HCT116 (cell line): ENCODE results near the gene ZNF534.

Experiments used
- CEBPB ChIP-seq: IDR thresholded peaks from 2 replicates; pipeline ENCODE4 v1.6.1; 2012; ENCODE audit warnings: low read depth
- EZH2phosphoT487 ChIP-seq: fragments of 200-600 bp; IDR thresholded peaks from 2 replicates; pipeline ENCODE4 v1.6.1; 2018; ENCODE audit warnings: antibody characterized with exemption, borderline replicate concordance
- POLR2A ChIP-seq: IDR thresholded peaks from 2 replicates; pipeline ENCODE4 v1.7.0; 2011; ENCODE audit warnings: borderline replicate concordance; ENCODE audit not compliant: insufficient read depth, insufficient read length; ENCODE audit errors: extremely low read depth
- RAD21 ChIP-seq: IDR thresholded peaks from 2 replicates; pipeline ENCODE4 v1.6.1; 2012; ENCODE audit warnings: low read depth, mild to moderate bottlenecking
- TF ChIP-seq, protein P1 (sequence below), 3 experiments: fragments of 200-600 bp in 1 of 3; sonication (generic) in 1 of 3; IDR thresholded peaks in 2 of 3; conservative IDR thresholded peaks in 1 of 3; 2 replicates each; pipeline ENCODE4 v1.5.1; 2012 to 2017; ENCODE audit warnings: low read depth in 2 of 3, low read length in 2 of 3, antibody characterized with exemption in 1 of 3, borderline replicate concordance in 1 of 3, control low read depth in 1 of 3, mild to moderate bottlenecking in 1 of 3, mixed read lengths in 1 of 3, mixed run types in 1 of 3, moderate library complexity in 1 of 3; ENCODE audit not compliant: insufficient read depth in 1 of 3

DNA sequence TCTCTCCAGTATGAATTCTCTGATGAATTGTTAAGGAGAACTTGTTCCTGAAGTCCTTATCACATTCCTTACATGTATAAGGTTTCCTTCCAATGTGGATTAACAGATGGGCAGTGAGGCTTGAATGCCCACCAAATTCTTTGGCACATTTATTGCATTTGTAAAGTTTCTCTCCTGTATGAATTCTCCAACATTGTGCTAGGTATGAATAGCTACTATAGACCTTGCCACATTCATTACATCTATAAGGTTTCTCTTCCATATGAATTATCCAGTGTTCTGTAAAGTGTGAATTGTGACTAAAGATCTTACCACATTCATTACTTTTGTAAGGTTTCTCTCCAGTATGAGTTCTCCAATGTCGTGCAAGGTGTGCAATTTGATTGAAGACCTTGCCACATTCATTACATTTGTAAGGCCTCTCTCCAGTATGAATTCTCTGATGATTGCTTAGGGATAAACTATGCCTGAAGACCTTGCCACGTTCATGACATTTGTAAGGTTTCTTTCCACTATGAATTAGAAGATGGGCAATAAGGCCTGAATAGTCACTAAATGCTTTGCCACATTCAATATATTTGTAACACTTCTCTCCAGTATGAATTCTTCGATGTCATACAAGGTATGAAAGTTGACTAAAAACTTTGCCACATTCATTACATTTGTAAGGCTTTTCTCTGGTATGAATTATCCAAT is 44.9 kb downstream of the ZNF534 start:
- no peak for TF ChIP-seq EZH2phosphoT487
- no peak for TF ChIP-seq CEBPB
- TF ChIP-seq, protein P1, sequence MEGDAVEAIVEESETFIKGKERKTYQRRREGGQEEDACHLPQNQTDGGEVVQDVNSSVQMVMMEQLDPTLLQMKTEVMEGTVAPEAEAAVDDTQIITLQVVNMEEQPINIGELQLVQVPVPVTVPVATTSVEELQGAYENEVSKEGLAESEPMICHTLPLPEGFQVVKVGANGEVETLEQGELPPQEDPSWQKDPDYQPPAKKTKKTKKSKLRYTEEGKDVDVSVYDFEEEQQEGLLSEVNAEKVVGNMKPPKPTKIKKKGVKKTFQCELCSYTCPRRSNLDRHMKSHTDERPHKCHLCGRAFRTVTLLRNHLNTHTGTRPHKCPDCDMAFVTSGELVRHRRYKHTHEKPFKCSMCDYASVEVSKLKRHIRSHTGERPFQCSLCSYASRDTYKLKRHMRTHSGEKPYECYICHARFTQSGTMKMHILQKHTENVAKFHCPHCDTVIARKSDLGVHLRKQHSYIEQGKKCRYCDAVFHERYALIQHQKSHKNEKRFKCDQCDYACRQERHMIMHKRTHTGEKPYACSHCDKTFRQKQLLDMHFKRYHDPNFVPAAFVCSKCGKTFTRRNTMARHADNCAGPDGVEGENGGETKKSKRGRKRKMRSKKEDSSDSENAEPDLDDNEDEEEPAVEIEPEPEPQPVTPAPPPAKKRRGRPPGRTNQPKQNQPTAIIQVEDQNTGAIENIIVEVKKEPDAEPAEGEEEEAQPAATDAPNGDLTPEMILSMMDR (IDR thresholded peaks at IDR 0.05 in 2 of 3, conservative IDR thresholded peaks at IDR 0.05 in 1 of 3; ENCODE audit: borderline replicate concordance in 1 of 3, insufficient read depth in 1 of 3, low read depth in 2 of 3, low read length in 2 of 3): no peak
- TF ChIP-seq RAD21: no peak
- no peak for TF ChIP-seq POLR2A
